ENCODE measurements around the gene DCTPP1. TPM values are rescaled to one million over a fixed set of nuclear protein-coding genes. Genes with fewer than 3 reads are reported as not detected.

The DCTPP1 gene
- total RNA-seq, 1 donor from 2014 or later: 30.3 TPM

DNA sequence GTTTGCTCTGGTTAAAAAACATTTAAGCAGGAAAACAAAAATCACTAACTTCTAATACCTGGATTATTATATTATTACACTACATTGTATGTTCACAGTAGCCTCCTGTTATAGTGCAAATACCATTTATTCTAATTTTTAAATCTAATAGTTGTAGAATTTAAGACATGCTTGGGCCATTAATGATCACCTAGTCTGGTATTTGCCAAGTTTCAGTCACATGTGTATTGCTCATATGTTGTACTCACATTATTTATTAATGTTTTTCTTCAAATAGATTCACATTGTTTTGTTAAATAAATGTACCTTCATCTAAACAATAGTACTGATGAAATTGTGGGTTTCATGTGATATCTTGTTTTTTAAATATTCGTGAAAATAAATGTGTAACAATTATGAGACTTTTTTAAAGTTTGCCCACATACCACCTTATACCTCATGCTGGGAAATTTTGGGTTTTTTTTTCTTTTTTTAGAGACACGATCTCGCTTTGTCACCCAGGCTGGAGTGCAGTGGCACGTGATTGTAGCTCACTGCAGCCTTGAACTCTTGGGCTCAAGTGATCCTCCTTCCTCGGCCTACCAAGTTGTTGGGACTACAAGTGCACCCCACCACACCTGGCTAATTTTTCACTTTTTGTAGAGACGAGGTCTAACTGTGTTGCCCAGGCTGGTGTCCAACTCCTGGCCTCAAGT, 16.6 kb downstream of the DCTPP1 start:
- TF ChIP-seq CTCF (IDR thresholded peaks at IDR 0.05; ENCODE audit: insufficient read depth, low read length, severe bottlenecking): no peak
- H3K27me3 ChIP-seq (ENCODE audit: control insufficient read depth, insufficient read depth, low read length): no peaks in the 10 kb centered on the region
- no peak for FAIRE-seq
- H3K4me3 ChIP-seq (ENCODE audit: low read depth, low read length): no peak overlapping the region
- H3K36me3 ChIP-seq (ENCODE audit: control insufficient read depth, insufficient read depth, low read length): peaks cover 3% of the 10 kb centered on the region
- DNase-seq (ENCODE audit: low read depth): peak; percentile 42

- TF ChIP-seq CTCF (IDR thresholded peaks at IDR 0.05; ENCODE audit: insufficient read depth, low read length, severe bottlenecking): peak; percentile 95
- Histone ChIP-seq H3K4me3 (ENCODE audit: low read depth, low read length) (no peak overlapping the region), H3K36me3 (ENCODE audit: control insufficient read depth, insufficient read depth, low read length) (peaks cover 3% of the 10 kb centered on the region), H3K27me3 (ENCODE audit: control insufficient read depth, insufficient read depth, low read length) (no peaks in the 10 kb centered on the region)
- peak; percentile 66 for DNase-seq (ENCODE audit: low read depth)
- FAIRE-seq: no peak
Measured at GRCh38 chr16:30409125-30410060, 20.4 kb downstream of the DCTPP1 start.

- TF ChIP-seq CTCF (IDR thresholded peaks at IDR 0.05; ENCODE audit: insufficient read depth, low read length, severe bottlenecking): no peak
- Histone ChIP-seq H3K4me3 (ENCODE audit: low read depth, low read length) (peak overlapping the region; percentile 67), H3K36me3 (ENCODE audit: control insufficient read depth, insufficient read depth, low read length) (peaks cover 3% of the 10 kb centered on the region), H3K27me3 (ENCODE audit: control insufficient read depth, insufficient read depth, low read length) (no peaks in the 10 kb centered on the region)
- DNase-seq (ENCODE audit: low read depth): no peak
- no peak for FAIRE-seq
Measured at GRCh38 chr16:30407804-30408534, 21.9 kb downstream of the DCTPP1 start.

- DNase-seq (ENCODE audit: low read depth) (peak; percentile 66), FAIRE-seq (no peak)
- Histone ChIP-seq H3K36me3 (ENCODE audit: control insufficient read depth, insufficient read depth, low read length) (peaks cover 3% of the 10 kb centered on the region), H3K27me3 (ENCODE audit: control insufficient read depth, insufficient read depth, low read length) (no peaks in the 10 kb centered on the region), H3K4me3 (ENCODE audit: low read depth, low read length) (peak within 1 kb of the TSS; percentile 67)
- no peak for TF ChIP-seq CTCF (IDR thresholded peaks at IDR 0.05; ENCODE audit: insufficient read depth, low read length, severe bottlenecking)
Measured at GRCh38 chr16:30407102-30407803, 22.6 kb downstream of the DCTPP1 start, which contains the start of gene ZNF771. ZNF771 (plus strand) TSS chr16:30407606; CDS start chr16:30408054, 448 bp downstream.

GRCh38 chr16:30406795-30407101, 23.1 kb downstream of the DCTPP1 start:
- peak overlapping the region; percentile 67 for H3K4me3 ChIP-seq (ENCODE audit: low read depth, low read length)
- no peak for TF ChIP-seq CTCF (IDR thresholded peaks at IDR 0.05; ENCODE audit: insufficient read depth, low read length, severe bottlenecking)
- DNase-seq (ENCODE audit: low read depth): no peak
- no peak for FAIRE-seq
- no peaks in the 10 kb centered on the region for H3K27me3 ChIP-seq (ENCODE audit: control insufficient read depth, insufficient read depth, low read length)
- peaks cover 1% of the 10 kb centered on the region for H3K36me3 ChIP-seq (ENCODE audit: control insufficient read depth, insufficient read depth, low read length)
